Mesothelial cell of epicardium (in vitro differentiated cells): ENCODE measurements around the gene NME7. TPM values are rescaled to one million over a fixed set of nuclear protein-coding genes. Genes with fewer than 3 reads are reported as not detected.
"Not testable (repeated sequence)": the region's sequence is repeated elsewhere in the genome, so short reads cannot be mapped to it uniquely, and the experiment has no call there.

Source experiments
- DNase-seq, 2 experiments: peaks; one replicate each; pipeline ENCODE4 v3.0.0; 2021; ENCODE audit warnings: low spot score in 2 of 2; ENCODE audit not compliant: unreplicated experiment in 2 of 2
- H3K27ac Mint-ChIP-seq: 2 replicates; pipeline ENCODE4 v1.8.0; 2021; ENCODE audit warnings: mixed read lengths
- H3K27me3 Mint-ChIP-seq: 2 replicates; pipeline ENCODE4 v1.8.0; 2021; ENCODE audit warnings: low read depth, mixed read lengths
- H3K36me3 Mint-ChIP-seq: 2 replicates; pipeline ENCODE4 v1.8.0; 2021; ENCODE audit warnings: mixed read lengths
- H3K4me1 Mint-ChIP-seq: 2 replicates; pipeline ENCODE4 v1.8.0; 2021; ENCODE audit warnings: mixed read lengths
- H3K4me3 Mint-ChIP-seq: 2 replicates; pipeline ENCODE4 v1.8.0; 2021; ENCODE audit warnings: mild to moderate bottlenecking, moderate library complexity, mixed read lengths
- H3K9me3 Mint-ChIP-seq: 2 replicates; pipeline ENCODE4 v1.8.0; 2021; ENCODE audit warnings: mixed read lengths
- total RNA-seq: library from RNA; stranded (reverse); gene quantifications from 3 replicates; pipeline ENCODE4 v1.2.1, GENCODE V29; 2021
- TF ChIP-seq, protein P1 (sequence below): fragments of 200-600 bp; sonication (generic); IDR thresholded peaks from one replicate; pipeline ENCODE4 v1.5.0; 2021; ENCODE audit warnings: antibody characterized with exemption; ENCODE audit not compliant: unreplicated experiment

Gene NME7
- total RNA-seq, 1 donor from 2014 or later, result 28.9 TPM

DNA sequence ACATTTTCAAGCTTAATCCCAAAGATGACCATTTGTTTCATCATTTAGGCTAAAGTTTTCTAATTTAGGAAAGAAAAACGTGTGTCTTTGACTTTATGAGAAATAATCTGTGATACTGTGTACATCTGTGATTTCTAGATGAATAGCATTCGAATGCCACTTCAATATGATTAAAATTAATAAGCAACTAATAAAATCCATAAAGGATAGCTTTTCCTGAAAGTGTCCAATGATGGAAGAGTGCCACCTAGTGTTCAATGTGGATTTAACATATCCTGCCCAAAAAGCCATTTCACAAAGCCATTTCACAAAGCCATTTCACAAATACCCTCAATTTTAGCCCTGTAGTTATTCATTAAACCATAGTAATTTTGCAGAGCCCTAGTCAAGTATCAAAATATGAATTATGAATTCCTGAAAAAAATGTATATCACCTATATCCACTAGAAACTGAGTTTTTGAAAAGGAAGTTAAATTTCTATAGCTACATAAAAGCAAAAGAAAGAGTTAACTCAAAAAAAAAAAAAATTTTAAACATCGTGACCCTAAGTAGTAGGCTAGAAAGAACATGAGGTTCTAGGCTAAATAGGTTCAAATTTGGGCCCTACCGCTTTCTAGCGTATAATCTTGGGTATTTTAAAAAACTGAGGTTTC lies 19.1 kb downstream of the NME7 start:
- TF ChIP-seq, protein P1, sequence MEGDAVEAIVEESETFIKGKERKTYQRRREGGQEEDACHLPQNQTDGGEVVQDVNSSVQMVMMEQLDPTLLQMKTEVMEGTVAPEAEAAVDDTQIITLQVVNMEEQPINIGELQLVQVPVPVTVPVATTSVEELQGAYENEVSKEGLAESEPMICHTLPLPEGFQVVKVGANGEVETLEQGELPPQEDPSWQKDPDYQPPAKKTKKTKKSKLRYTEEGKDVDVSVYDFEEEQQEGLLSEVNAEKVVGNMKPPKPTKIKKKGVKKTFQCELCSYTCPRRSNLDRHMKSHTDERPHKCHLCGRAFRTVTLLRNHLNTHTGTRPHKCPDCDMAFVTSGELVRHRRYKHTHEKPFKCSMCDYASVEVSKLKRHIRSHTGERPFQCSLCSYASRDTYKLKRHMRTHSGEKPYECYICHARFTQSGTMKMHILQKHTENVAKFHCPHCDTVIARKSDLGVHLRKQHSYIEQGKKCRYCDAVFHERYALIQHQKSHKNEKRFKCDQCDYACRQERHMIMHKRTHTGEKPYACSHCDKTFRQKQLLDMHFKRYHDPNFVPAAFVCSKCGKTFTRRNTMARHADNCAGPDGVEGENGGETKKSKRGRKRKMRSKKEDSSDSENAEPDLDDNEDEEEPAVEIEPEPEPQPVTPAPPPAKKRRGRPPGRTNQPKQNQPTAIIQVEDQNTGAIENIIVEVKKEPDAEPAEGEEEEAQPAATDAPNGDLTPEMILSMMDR, result peak; percentile 93
- H3K36me3 Mint-ChIP-seq, result peaks cover 15% of the 10 kb centered on the region
- H3K27me3 Mint-ChIP-seq, result no peaks in the 10 kb centered on the region
- H3K9me3 Mint-ChIP-seq, result peaks cover 21% of the 10 kb centered on the region
- no peak overlapping the region for H3K27ac Mint-ChIP-seq
- H3K4me3 Mint-ChIP-seq, result no peak overlapping the region
- no peak for DNase-seq
- peaks cover 1% of the 10 kb centered on the region for H3K4me1 Mint-ChIP-seq

DNA sequence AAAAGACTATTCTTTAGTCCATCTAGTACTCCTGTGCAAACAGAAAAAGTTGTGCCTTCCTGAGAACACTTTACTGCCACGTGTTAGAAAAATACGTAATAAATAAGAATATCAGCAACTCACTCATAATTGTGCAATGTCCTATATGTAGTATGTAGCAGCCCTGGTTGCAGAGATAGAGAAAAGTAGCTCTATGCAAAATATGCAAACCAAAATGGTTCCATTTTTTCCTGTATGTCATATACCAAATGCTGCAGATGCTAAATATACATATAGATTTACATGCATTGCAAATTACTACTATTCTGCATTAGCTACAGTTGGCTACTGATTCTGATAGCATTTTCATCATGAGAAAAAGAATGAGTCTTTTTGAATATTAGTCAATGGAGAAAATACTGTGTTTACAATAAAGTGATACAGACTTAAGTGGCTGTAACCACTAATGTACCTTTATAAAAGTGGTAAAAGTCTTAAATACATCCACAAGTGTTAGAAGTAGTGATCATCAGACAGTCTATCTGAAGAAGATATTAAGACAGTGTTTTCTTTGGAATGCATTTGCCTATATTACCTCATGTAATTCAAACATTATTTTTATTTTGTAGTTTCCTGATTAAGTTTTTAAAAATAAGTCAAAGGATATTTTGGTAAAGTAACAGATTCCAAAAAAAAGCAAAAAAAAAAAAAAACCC lies 19.8 kb downstream of the NME7 start:
- H3K27ac Mint-ChIP-seq, result no peak overlapping the region

DNA sequence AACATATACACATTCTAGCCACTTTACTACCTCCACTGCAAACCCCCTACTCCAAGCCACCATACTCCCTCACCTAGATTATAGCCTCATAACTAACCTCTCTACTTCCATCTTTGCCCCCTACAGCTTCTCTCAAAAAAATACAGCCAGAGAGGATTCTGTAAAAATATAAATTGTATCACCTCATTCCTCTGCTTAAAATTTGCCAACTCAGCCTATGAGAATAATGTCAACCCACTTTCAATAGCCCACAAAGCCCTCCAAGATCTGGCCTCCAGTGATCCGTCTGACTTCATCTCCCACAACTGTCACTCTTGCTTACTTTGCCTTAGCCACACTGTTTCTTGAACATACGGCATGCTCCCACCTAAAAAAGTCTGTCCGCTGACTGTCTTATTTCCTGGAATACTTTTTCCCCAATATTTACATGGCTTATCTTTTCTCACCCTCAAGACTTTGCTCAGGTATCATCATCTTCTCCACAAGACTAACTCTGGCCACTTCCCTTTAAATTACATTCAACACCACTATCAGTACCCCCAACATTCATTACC lies 21.5 kb downstream of the NME7 start:
- no peak for DNase-seq
- peaks cover 1% of the 10 kb centered on the region for H3K4me1 Mint-ChIP-seq
- H3K36me3 Mint-ChIP-seq, result peaks cover under 1% of the 10 kb centered on the region
- TF ChIP-seq, protein P1, result no peak
- no peaks in the 10 kb centered on the region for H3K27me3 Mint-ChIP-seq
- H3K4me3 Mint-ChIP-seq, result no peak overlapping the region
- no peak overlapping the region for H3K27ac Mint-ChIP-seq
- H3K9me3 Mint-ChIP-seq, result peaks cover under 1% of the 10 kb centered on the region

More for the DNA sequence above, 19.8 kb downstream of the NME7 start:
- H3K9me3 Mint-ChIP-seq, result peaks cover 15% of the 10 kb centered on the region
- H3K27me3 Mint-ChIP-seq, result no peaks in the 10 kb centered on the region
- peaks cover 8% of the 10 kb centered on the region for H3K36me3 Mint-ChIP-seq
- no peak overlapping the region for H3K4me3 Mint-ChIP-seq
- TF ChIP-seq, protein P1, result no peak
- peaks cover 1% of the 10 kb centered on the region for H3K4me1 Mint-ChIP-seq
- no peak for DNase-seq

DNA sequence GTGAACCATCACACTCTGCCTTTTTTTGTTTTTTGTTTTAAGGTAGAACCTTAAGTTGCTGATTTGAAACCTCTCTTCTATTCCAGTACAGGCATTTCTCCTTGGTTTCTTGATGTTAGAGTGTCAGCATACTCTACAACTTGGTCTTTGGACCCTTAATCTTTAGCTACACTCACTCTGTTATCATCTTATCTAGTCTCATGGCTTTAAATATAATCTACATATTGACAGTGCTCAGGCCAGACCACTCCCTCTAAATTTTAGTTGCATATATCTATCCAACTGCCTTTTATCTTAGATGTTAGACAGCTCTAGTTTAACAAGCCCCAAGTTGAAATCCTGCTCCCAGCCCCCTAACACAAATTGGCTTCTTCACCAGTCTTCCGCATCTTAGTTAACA lies 22.1 kb downstream of the NME7 start:
- peaks cover 5% of the 10 kb centered on the region for H3K9me3 Mint-ChIP-seq
- TF ChIP-seq, protein P1, result no peak
- H3K36me3 Mint-ChIP-seq, result peaks cover 6% of the 10 kb centered on the region
- H3K27me3 Mint-ChIP-seq, result no peaks in the 10 kb centered on the region
- DNase-seq, result no peak
- H3K4me1 Mint-ChIP-seq, result peaks cover 1% of the 10 kb centered on the region
- no peak overlapping the region for H3K4me3 Mint-ChIP-seq
- no peak overlapping the region for H3K27ac Mint-ChIP-seq

DNA sequence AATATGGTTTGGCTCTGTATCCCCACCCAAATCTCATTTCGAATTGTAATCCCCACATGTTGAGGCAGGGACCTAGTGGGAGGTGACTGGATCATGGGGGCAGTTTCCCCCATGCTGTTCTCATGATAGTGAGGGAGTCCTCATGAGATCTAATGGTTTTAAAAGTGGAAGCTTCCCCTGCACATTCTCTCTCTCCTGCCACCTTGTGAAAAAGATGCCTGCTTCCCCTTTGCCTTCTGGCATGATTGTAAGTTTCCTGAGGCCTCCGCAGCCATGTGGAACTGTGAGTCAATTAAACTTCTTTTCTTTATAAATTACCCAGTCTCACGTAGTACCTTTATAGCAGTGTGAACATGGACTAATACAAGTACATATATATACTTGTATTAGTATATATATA lies 25.5 kb downstream of the NME7 start:
- not testable (repeated sequence) for H3K9me3 Mint-ChIP-seq, H3K27ac Mint-ChIP-seq, H3K4me1 Mint-ChIP-seq, H3K4me3 Mint-ChIP-seq, H3K27me3 Mint-ChIP-seq, DNase-seq
- H3K36me3 Mint-ChIP-seq, result peaks cover 10% of the 10 kb centered on the region

DNA sequence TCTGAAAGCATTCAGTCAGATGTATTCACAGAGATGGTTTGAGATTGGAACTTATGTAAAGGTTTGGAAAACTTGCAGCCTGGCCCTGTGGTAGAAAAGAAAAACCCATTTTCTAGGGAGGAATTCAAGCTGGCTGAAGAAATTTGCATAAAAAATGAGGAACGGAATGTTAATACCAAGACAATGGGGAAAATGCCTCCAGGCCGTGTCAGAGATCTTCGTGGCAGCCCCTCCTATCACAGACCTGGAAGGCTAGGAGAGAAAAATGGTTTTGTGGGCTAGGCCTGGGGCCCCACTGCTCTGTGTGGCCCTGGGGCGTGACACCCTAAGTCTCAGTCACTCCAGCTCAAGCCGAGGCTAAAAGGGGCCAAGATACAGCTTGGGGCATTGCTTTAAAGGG lies 26.7 kb downstream of the NME7 start:
- H3K4me1 Mint-ChIP-seq, result no peaks in the 10 kb centered on the region
- peaks cover 10% of the 10 kb centered on the region for H3K9me3 Mint-ChIP-seq
- H3K27ac Mint-ChIP-seq, result no peak overlapping the region
- H3K36me3 Mint-ChIP-seq, result peaks cover 18% of the 10 kb centered on the region
- DNase-seq, result no peak
- no peak overlapping the region for H3K4me3 Mint-ChIP-seq
- no peaks in the 10 kb centered on the region for H3K27me3 Mint-ChIP-seq
- TF ChIP-seq, protein P1, result no peak
